ENCODE data around the gene PTPN9.

Gene PTPN9

GRCh38 chr15:75596703-75597345, 17.7 kb upstream of the PTPN9 start:
- ATAC-seq: no peak

GRCh38 chr15:75594276-75594675, 15.2 kb upstream of the PTPN9 start:
- ATAC-seq: no peak
- TF ChIP-seq ESRRG (CRISPR knock-in tag; IDR thresholded peaks at IDR 0.05) (no peak), CREB5 (CRISPR knock-in tag; IDR thresholded peaks at IDR 0.05; ENCODE audit: low read depth) (no peak), GLIS3 (CRISPR knock-in tag; IDR thresholded peaks at IDR 0.05) (no peak), RARB (CRISPR knock-in tag; IDR thresholded peaks at IDR 0.05) (no peak), ZNF565 (CRISPR knock-in tag; conservative IDR thresholded peaks at IDR 0.05; ENCODE audit: low read depth) (no peak), BACH2 (CRISPR knock-in tag; IDR thresholded peaks at IDR 0.05; ENCODE audit: borderline replicate concordance) (no peak), ISL1 (CRISPR knock-in tag; IDR thresholded peaks at IDR 0.05) (no peak), ZFP3 (CRISPR knock-in tag; IDR thresholded peaks at IDR 0.05) (no peak), ZNF70 (CRISPR knock-in tag; IDR thresholded peaks at IDR 0.05) (no peak), CSDC2 (CRISPR knock-in tag; IDR thresholded peaks at IDR 0.05) (no peak), SNAI2 (CRISPR knock-in tag; IDR thresholded peaks at IDR 0.05) (no peak), TOX (CRISPR knock-in tag; IDR thresholded peaks at IDR 0.05; ENCODE audit: borderline replicate concordance) (no peak), TSHZ2 (CRISPR knock-in tag; IDR thresholded peaks at IDR 0.05) (no peak), CSRNP3 (CRISPR knock-in tag; IDR thresholded peaks at IDR 0.05) (no peak), OSR1 (CRISPR knock-in tag; IDR thresholded peaks at IDR 0.05) (no peak), PATZ1 (CRISPR knock-in tag; IDR thresholded peaks at IDR 0.05; ENCODE audit: borderline replicate concordance) (no peak), ZNF8 (CRISPR knock-in tag; IDR thresholded peaks at IDR 0.05) (no peak), ZFP30 (CRISPR knock-in tag; IDR thresholded peaks at IDR 0.05) (no peak), ZC3H10 (CRISPR knock-in tag; IDR thresholded peaks at IDR 0.05) (no peak)

More at GRCh38 chr15:75596703-75597345, 17.7 kb upstream of the PTPN9 start:
- TF ChIP-seq ISL1 (CRISPR knock-in tag; IDR thresholded peaks at IDR 0.05): no peak
- no peak for TF ChIP-seq GLIS3 (CRISPR knock-in tag; IDR thresholded peaks at IDR 0.05)
- TF ChIP-seq ZFP3 (CRISPR knock-in tag; IDR thresholded peaks at IDR 0.05): no peak
- TF ChIP-seq CREB5 (CRISPR knock-in tag; IDR thresholded peaks at IDR 0.05; ENCODE audit: low read depth): no peak
- TF ChIP-seq OSR1 (CRISPR knock-in tag; IDR thresholded peaks at IDR 0.05): no peak
- TF ChIP-seq CSDC2 (CRISPR knock-in tag; IDR thresholded peaks at IDR 0.05): no peak
- TF ChIP-seq ZNF565 (CRISPR knock-in tag; conservative IDR thresholded peaks at IDR 0.05; ENCODE audit: low read depth): no peak
- TF ChIP-seq TSHZ2 (CRISPR knock-in tag; IDR thresholded peaks at IDR 0.05): no peak

Data from SK-N-SH treated with all-trans-retinoic acid at 6 μM for 48 hours (cell line).